ENCODE results near the gene ATP13A2.

Gene ATP13A2

DNA sequence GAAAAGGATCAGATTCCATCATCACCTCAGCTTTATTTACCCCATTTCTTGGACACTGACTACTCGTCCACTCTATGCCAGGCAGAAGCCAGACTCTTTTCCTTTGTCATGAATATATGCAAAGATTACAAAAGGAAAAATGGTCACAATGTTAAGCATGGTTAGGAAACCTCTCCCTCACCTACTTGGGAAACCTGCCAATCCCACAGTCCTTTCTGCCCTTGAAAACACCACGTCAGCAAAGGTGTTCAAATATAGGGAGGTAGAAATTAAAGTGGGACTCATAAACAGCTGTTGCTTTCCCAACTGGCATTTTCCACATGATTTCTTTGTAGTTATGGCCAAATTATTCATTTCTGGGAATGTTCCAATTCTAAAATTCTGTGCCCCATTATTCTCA lies 16.2 kb upstream of the ATP13A2 start:
- peak; percentile 75 for DNase-seq

DNA sequence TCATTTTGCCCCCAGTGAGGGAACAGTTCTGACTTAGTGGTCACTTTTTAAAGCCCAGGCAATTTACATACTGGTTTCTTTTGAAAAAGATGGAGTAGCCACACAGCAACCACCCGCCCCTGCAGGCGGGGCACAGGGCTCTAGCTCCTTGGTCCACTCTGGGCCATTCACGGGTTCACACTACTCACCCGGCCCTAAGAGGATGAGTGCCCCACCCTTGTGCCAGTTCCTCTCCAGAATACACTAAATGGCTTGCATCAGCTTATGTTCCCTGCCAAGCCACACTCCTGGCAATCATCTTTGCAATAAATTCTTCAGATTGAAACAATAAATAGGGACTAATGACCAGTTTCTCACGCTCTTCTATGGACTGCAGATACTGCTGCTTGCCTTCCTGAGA lies 15.7 kb upstream of the ATP13A2 start:
- DNase-seq = peak; percentile 48

DNA sequence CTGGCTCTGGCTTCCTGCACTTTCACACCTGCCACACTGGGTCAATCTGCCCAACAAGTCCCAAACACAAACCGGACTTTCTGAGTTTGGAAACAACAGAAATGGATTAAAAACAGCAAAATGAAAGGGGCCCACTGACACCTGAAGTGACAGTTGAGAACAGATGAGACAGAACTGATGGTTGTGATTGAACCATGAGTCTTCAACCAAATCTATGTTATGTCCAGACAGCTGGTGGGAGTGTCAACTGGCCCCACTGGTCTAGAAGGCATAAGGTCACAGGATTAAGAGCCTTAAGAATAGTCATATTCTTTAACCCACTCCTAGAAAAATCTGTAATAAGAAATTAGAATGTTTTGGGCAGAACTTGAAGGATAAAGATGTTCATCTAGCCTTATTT lies 13.0 kb upstream of the ATP13A2 start:
- no peak for DNase-seq

DNA sequence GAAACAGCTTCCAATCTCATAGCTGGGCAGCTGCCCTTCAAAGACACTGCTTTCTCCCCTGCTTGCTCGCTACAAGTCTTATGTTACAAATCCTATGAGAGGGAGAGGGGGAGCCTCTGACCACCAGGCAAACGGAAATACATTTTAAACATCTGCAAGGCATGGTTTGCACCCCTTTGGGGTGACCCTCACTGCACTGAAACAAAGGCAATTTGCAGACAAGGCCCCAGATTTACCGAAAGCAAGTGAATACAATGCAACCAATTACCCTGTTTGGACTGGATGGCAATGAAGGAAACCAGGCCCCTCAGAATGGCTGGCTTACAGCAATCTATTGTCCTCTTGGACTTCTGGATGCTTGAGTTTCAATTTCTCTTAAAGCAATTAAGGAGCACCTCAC lies 11.8 kb upstream of the ATP13A2 start:
- no peak for DNase-seq

DNA sequence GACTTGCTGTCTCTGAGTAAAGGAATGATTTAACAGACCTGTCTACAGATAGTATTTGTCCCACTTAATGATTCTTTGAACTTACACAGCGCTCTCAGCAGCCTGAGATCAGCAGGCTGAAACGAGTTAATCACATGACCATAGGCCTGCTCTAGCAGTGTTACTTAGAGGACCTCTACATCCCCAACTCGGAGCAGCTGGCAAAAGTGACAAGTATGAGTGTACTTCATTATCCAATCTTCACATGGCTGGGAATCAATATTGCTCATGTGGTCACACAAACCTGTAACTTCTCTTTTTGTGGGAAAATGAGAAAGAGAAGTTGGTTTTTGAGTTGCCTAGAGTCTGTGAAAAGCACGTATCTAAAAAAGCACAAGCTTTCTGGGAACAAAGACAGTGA lies 11.4 kb upstream of the ATP13A2 start:
- no peak for DNase-seq

DNA sequence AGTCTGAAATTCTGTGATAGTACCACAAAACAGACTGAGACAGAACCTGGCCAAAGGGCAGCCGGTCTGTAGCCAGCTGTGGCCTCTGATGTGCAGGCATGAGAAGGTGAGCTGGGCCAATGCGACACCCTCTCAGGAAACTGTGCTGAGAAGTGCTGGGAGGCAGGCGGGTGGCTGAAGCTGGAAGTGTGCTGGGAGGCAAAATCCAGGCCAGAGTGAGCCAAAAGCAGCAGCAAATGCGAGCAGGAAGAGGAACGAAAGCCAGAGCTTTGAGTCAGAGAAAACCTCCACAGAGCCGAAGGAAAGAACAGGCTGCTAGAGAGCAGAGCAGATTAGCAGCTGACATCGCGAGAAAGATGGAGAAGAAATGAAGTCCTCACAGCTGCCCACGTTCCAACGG lies 10.2 kb upstream of the ATP13A2 start:
- no peak for DNase-seq

DNA sequence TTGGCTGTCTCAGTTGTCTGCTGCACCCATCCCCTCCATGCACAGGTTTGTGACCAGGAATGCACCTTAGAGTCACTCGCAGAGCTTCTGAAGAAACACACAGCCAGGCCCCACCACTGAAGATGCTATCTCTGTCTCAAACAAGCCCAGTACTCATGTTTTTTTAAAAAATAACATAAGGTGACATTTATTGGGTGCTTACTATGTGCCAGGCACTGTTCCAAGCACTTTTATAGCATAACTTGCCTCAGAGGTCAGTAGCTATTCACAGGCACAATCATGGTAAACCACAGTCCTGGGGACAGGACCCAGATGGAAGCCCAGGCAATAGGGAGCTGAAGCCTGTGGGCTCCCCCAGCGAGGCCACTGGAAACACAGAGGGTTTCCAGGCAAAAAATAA lies 8.8 kb upstream of the ATP13A2 start:
- no peak for DNase-seq

DNA sequence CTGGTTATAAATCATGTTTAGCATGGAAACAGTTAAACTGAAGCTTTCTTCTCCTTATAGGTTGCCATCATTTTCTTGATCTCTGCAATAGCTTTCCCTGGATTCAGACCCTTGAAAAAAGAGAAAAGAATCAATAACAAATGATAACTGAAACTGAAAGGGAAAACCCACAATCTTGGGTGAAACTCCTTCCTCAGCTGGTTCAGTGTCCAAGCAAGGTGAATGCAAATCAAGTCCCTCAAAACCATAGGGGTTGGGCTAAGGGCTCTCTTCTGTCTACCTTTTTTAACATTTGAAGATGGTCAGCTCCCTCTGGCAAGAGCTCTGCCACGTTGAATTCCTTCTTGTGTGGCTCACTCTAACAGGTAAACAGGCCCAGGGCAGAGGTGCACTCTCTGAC lies 7.1 kb upstream of the ATP13A2 start:
- no peak for DNase-seq

DNA sequence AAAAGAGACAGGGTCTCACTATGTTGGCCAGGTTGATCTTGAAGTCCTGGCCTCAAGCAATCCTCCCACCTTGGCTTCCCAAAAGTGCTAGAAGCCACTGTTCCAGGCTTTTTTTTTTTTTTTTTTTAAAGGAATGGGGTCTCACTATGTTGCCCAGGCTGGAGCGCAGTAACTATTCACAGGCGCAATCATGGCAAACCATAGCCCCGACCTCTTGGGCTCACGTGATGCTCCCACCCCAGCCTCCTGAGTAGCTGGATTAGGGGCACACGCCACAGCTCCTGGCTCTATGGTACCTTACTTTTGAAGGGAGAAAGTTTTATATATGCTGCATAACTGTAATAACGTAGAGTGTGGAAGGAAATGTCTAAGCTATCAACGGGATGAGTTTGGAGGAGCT lies 5.7 kb upstream of the ATP13A2 start:
- DNase-seq = no peak

DNA sequence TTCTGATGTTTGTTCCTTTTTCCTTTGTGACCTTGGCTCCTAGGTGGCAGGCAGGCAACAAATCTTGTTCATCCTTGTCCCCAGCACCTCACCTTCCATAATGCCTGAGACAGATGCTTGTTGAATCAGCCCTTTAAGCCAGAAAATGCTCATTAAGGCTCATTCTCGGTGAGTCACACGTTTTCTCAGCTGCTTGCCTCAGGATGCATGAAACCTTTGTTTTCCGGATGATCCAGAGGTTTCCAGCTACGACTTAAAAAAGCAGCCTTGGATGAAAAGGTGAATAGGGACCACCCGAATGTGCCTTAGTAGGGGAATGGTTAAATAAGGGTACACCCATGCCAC lies 4.6 kb upstream of the ATP13A2 start:
- DNase-seq = no peak

DNA sequence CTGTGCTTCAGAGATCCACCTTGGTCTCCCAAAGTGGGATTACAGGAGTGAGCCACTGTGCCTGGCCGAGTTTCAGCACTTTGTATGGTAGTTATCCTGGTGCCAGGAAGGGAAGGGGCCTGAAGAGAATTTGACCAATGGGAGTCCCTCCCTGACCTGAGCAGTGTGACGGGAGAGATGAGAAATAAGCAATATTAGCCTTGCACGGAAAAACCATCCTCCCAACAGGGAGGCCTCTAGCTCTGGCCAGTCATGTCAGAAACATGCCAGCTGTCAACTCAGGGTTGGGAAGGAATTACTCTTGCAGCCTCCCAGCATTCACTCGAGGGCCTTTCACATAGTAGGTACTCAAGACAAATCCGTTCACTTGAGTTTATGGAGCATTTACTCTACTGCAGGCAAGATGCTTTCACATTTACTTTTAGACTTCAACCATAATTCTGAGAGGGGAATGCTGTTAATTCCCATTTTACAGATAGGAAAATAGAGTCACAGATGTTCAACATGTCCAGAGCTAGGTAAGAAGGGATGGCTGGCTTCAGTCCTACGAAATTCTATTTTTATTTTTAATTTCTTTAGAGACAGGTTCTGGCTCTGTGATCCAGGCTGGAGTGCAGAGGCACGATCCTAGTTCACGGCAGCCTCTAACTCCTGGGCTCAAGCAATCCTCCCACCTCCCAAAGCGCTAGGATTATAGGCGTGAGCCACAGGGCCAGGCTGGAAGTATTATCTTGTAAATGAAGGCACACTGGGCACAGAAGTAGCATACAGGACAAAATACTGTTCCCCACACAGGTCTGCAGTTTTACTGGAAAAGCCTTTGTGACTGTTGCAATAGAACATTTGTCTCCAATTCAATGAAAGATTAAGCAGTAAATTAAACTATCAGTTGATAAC lies 3.2 kb upstream of the ATP13A2 start:
- DNase-seq = no peak

DNA sequence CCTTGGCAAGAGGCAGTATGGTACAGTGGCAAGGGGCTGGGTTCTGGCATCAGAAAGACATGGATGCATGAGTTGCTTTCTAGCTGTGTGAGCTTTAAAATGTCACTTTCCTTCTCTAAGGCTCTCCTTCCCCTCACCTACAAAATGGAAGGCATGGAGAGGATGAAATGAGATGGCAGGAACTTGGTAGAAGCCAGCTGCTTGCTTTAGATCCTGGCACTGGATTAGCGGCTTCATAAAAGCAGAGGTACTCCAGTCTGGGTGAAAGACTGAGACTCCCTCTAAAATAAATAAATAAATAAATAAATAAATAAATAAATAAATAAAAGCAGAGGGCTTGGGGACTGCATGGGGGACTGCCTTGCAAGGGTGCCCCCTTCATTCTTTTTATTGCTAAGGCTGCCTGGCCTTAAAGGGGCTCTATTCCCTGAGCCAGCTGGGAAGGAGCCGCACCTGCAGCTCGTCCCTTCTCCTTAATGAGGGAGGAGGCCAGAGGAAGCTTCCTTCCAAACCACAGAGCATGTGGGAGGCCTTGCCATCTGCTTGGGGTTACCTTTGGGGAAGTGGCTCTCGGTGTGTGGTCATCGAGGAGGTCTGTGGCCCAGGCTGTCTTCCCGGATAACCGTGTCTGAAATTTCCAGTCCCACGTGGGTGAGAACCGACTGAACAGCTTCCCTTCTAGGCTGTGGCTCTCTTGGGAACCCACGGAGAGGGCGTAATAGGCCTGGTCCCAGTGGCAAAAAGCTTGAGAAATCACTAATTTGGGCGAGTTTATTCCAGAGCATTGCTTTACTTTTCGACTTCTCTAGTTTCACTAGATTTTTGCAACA lies 2.0 kb upstream of the ATP13A2 start:
- DNase-seq = no peak

DNA sequence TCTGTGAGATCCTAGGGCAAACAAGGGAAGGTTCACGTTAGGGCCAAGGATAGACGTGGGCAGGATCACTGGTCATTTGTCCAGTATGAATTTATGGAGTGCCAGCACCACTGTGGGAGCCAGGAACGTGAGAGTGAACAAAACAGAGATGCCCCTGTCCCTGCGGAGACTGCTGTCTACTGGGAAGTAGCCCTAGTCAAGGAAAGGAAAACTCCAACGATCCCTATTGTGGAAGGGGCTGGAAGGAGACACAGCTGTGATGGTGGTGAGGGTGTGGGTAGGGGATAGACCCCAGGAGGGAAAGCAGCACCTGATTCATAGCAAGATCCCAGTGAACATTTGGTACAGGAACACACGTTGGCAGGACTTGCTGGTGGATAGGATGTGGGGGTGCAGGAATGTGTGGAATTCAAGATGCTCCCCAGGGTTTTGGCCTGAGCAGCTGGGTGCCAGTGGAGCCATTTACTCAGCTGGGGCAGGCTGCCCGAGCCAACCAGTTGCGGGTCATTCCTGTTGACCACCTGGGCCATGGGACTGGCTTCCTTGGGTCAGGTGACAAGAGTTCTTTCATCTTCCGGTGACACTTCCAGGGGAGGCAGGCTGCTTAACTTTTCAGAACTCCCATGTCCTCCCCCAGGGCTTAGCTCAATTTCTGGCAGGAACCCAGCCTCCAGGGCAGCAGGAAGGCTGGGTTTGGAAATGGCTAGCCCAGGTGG lies 1.2 kb upstream of the ATP13A2 start:
- DNase-seq = no peak

DNA sequence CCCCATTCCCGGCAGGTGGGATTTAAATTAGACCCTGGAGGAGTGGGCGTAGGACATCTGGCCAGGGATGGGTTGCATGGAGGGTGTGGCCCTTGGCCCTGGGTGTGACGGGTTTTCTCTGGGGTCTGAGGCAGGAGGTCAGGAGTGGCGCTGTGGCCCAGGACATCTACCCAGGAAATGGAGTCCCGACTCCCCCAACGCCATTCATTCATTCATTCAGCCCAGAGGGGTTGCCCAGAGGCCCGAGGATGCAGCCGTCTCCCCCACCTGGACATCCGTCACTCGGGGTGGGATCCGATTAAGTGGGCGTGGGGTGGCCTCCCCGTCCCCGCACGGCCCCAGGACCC lies 663 bp downstream of the ATP13A2 start:
- no peak for DNase-seq

DNA sequence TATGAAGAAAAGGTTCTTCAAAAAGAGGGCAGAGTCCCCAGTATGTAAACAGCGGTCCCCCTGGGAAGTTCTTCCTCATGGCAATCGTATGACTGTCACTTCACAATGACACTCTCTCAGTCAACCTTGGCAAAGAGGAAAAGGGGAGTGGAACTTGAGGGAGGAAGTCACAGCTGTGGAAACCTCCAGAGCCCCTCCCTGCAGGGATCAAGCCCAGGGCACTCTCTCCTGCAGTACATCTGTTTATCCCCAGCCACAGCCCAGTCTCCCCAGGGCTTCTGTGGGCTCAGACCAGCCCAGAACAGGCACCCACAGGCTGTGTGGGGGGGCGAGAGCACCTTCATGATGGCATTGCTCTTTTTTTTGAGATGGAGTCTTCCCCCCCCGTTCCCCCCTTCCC lies 2.0 kb downstream of the ATP13A2 start:
- no peak for DNase-seq

DNA sequence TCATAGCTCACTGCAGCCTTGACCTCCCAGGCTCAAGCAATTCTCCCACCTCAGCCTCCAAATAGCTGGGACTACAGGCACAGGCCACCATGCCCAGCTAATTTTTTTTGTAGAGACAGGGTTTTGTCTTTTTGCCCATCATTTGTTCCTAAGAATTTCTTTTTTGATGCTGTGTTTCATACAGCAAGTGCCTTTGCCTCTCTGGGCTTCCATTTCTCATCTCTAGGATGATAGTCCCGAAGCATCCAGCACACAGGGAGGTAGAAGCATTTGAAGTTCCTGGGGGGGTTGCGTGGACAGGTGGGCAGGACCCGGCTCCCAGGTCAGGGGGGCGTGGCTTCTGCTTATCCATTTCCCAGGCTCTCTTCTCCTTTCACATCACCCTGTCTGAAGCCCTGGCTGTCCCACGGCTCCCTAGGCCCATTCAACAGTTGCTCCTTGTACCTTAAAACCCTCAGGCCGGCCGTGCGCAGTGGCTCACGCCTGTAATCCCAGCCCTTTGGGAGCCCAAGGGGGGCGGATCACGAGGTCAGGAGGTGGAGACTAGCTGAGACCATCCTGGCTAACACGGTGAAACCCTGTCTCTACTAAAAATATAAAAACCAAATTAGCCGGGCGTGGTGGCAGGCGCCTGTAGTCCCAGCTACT lies 3.4 kb downstream of the ATP13A2 start:
- no peak for DNase-seq

DNA sequence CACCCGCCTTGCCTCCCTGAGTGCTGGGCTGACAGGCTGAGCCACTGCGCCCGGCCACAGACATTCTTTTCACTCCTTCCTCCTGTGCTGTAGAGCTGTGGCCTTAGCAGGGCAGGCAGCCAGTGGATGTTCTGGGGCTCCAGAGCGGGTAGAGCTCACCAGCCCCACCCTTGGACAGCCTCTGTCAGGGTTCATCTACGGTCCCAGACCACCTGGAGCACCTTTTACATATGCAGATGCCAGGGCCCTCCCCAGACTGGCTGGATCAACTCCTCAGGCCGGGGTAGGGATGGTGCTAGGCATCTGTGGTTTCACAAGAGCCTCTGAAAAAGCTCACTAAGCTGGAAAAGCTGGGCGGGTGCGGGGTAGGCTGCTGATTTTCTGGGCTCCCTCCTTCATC lies 4.6 kb downstream of the ATP13A2 start:
- no peak for DNase-seq

DNA sequence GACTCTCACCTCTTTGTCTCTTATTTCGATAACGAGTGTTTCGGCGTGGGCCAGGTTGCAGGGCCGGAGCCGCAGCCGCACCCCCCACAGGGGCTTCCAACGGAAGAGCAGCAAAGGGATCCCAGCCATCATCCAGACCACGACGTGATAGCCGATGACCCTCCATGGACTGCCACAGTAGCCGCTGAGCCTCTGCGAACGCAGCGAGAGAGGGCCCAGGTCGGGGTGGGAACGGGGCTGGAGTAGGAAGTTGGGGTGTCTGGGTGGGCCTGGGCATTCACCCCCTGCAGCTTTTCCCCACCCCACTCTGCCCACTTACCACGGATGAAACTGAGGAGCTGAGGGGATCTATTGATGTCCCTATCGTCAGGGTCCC lies 6.4 kb downstream of the ATP13A2 start:
- no peak for DNase-seq

DNA sequence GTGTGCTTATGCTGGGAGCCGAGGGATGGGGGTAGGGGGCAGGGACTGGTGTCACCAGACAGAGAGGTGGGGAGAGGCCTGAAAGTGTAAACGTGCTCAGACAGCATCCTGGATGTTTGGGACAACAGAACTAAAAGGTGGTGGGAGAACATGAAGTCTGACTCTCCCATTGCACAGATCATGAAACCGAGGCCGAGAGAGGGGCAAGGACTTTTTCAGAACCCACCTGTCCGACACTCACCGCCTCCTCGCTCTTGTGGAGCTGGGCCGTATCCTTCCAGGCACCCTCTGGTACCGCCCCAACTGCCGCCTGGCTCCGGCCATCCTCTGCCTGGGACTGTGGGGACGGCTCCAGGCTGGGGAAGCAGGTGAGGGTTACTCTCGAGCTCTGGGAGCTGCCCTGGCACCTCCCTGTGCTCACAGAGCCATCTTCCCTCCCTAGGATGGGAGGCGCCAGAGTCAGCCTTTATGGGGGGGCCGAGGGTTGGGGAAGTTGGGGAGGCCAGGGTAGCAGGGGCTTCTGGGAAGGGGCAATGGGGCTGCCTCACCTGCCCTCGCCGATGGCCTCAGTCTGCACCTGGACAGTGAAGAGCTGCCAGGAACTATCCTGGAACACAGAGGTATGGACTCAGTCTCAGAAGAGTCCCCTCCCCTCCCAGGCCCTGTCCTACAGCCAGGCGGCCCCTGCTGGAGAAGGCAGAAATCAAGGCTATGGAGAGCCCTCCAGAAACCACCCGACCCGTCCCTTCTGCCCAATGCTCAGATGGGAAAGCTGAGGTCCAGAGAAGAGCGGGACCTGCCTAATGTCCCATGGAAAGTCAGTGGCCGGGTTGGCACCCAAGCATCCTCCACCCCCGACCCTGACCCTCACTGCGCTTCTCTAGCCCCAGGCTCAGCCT lies 7.0 kb downstream of the ATP13A2 start:
- no peak for DNase-seq

DNA sequence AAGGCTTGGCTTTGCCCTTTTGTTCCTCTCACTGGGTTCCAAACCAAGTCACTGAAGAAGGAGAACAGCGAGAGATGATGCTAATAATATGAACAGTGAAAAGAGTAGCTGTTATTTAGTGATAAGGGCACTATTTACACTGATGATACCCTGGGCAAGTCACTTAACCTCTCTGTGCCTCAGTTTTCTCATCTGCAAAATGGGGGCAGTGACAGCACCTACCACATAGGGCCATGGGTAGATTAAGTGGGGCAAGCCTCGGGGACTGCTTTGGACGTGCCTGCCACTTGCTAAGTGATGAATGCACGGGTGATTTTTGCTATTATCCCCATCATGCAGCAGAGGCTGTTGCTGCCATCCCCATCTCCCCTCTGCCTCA lies 9.2 kb downstream of the ATP13A2 start:
- DNase-seq = no peak

DNA sequence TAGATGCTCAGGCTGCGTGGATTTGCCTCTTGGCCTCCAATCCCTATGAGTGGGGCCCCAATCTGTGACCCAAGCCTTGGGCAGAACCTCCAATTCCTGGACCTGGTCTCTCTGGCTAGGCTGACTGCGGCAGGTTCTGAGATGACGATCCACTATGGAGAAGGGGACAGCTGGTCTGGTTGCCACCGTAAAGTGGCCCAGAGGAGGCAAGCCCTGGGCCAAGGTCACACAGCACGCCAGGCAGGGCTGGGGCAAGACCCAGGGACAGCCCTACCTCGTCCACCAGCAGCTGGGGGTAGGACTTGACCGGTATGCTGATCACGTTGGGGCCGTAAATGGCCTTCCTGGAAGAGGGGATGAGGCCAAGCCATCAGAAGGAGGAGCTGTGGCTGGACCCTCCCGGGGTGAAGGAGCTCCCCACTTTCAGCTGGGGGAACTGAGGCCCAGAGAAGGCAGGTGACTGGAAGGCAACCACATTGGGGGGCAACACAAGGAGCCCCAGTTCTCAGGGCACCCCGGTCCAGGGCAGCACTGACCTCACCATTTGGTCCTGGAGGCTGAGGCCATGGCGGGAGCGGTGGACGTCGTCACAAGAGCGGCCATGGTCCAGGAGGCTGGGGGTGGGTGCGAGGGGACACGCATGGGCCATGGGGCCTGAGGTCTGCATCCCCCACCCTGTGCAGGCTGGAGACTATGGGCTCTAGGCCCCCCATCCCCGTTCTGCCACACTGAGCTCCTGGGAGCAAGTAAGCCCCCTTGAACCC lies 9.8 kb downstream of the ATP13A2 start:
- no peak for DNase-seq

DNA sequence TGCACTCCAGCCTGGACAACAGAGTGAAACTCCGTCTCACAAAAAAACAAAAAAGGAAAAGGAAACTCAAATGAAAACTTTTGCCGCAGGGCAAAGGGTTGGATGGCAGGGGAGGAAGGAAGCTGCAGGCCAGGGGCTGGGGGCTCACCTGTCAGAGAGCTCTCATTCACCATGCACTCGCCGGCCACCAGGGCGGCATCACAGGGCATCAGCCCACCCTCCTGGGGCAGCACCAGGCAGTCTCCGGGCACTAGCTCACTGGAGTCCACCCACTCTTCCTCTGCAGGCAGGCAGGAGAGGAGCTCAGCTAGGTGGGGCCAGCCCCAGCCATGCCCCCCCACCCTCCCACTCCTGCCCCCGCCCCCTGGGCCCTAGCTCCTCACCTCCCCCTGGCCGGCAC lies 11.9 kb downstream of the ATP13A2 start:
- no peak for DNase-seq

Measured in DMS79 (cell line).